ENCODE data around the gene ZNF438.

DNA sequence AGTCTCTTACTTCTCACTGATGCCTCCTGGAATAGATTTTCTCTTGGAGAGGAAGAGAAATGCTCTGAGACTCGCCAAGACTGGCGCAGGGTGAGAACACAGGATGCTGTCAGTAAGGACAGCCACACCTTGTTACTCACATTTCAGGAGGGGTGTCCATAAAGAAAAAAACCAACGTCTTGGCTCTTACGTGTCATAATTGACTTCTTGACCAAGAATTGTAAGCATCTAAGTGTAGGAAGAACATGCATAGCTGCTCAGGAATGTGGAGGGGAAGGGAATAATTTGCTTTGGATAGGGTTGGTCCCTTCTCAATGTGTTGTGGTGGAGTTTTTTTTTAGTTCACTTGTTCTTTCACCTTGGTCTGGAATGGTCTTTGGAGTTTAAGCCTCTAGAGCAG, 43.8 kb upstream of the ZNF438 start:
- TF ChIP-seq POLR2AphosphoS5 (IDR thresholded peaks at IDR 0.05) = no peak
- TF ChIP-seq EP300 (IDR thresholded peaks at IDR 0.05) = no peak
- TF ChIP-seq, protein P1, sequence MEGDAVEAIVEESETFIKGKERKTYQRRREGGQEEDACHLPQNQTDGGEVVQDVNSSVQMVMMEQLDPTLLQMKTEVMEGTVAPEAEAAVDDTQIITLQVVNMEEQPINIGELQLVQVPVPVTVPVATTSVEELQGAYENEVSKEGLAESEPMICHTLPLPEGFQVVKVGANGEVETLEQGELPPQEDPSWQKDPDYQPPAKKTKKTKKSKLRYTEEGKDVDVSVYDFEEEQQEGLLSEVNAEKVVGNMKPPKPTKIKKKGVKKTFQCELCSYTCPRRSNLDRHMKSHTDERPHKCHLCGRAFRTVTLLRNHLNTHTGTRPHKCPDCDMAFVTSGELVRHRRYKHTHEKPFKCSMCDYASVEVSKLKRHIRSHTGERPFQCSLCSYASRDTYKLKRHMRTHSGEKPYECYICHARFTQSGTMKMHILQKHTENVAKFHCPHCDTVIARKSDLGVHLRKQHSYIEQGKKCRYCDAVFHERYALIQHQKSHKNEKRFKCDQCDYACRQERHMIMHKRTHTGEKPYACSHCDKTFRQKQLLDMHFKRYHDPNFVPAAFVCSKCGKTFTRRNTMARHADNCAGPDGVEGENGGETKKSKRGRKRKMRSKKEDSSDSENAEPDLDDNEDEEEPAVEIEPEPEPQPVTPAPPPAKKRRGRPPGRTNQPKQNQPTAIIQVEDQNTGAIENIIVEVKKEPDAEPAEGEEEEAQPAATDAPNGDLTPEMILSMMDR (IDR thresholded peaks at IDR 0.05) = no peak

All from sigmoid colon (tissue), 4 donors.